IgD-negative memory B cell (primary cell): ENCODE results near the gene KCNJ14. TPM values are rescaled to one million over a fixed set of nuclear protein-coding genes. Genes with fewer than 3 reads are reported as not detected.
A peak's percentile ranks its signal among the peaks of the same experiment; 100 is the strongest.

Experiments
- H3K27ac Mint-ChIP-seq, 3 donors: one replicate each; pipeline ENCODE4 v1.8.0; 2020 to 2022; ENCODE audit warnings: mild to moderate bottlenecking in 3 of 3, mixed read lengths in 3 of 3, moderate library complexity in 1 of 3
- H3K27me3 Mint-ChIP-seq: one replicate; pipeline ENCODE4 v1.8.0; 2021; ENCODE audit warnings: mixed read lengths
- H3K36me3 Mint-ChIP-seq: one replicate; pipeline ENCODE4 v1.8.0; 2020; ENCODE audit warnings: mild to moderate bottlenecking, mixed read lengths
- H3K4me1 Mint-ChIP-seq, 3 donors: one replicate each; pipeline ENCODE4 v1.8.0; 2020 to 2022; ENCODE audit warnings: mixed read lengths in 3 of 3, mild to moderate bottlenecking in 1 of 3
- H3K4me3 Mint-ChIP-seq, 4 donors: one replicate each; pipeline ENCODE4 v1.8.0; 2020 to 2022; ENCODE audit warnings: mild to moderate bottlenecking in 4 of 4, mixed read lengths in 4 of 4, moderate library complexity in 3 of 4
- H3K9me3 Mint-ChIP-seq, 3 donors: one replicate each; pipeline ENCODE4 v1.8.0; 2020 to 2021; ENCODE audit warnings: mixed read lengths in 3 of 3, mild to moderate bottlenecking in 1 of 3
- polyA plus RNA-seq: library from polyadenylated mRNA; unstranded; fragments of 300-500 nt; fragmentation: Illumina TruSeq; gene quantifications from one replicate; pipeline ENCODE4 v1.2.3, GENCODE V29; 2021

Gene KCNJ14
- polyA plus RNA-seq, 1 donor from 2014 or later = 0.48 TPM

DNA sequence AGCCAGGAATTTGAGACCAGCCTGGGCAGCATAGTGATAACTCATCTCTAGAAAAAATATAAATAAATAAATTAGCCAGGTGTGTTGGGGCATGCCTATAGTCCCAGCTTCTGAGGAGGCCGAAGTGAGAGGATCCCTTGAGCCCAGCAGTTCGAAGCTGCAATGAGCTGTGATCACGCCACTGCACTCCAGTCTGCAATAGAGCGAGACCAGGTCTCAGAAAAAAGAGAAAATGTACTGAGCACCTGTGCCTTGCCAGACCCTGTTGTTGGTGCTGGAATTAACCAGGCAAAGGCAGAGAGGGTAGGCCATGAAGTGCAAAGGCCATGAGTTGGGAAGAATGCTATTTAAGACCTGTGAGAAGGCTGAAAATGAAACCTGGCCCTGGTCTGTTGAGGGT, 16.5 kb downstream of the KCNJ14 start:
- H3K27me3 Mint-ChIP-seq = no peaks in the 10 kb centered on the region
- peaks cover 2 to 15% (median 4%) of the 10 kb centered on the region in 3 donors for H3K4me1 Mint-ChIP-seq
- peak overlapping the region in 1 of 4 donors; percentile 89 for H3K4me3 Mint-ChIP-seq
- H3K27ac Mint-ChIP-seq = no peak overlapping the region
- H3K36me3 Mint-ChIP-seq = peaks cover 4% of the 10 kb centered on the region
- H3K9me3 Mint-ChIP-seq = no peaks in the 10 kb centered on the region

DNA sequence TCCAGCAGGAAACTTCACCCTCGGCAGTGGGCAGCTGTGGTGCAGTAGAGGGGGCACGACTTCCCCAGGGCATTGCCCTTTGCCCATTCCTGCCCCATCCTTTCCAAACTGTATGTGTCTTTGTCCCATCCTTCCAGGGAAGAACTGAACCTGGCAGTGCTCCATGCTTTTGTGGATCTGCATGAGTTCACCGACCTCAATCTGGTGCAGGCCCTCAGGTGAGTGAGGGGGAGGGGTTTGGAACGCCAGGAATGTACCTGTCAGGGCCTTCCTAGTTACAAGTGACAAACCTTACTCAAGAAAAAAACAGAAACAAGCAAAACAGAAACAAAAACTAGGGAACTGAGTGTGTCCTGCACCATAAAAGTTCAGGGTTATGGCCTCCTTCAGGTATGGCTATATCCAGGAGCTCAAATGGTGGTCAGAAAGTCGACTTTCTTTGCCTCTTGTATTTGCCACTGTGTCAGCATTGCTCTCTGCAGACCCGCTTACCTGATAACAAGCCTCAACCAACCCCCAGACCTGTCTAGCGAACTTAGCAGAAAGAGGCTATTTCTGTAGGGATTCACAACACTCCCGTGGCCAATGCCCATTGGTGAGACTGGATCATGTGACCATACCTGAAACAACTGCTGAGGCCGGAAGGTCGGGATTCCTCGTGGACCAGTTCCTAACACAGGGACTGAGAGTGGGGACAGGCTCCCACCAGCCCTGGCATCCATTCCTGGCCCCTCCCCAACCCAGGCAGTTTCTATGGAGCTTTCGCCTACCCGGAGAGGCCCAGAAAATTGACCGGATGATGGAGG, 18.0 kb downstream of the KCNJ14 start:
- peaks cover 2 to 15% (median 4%) of the 10 kb centered on the region in 3 donors for H3K4me1 Mint-ChIP-seq
- no peaks in the 10 kb centered on the region for H3K9me3 Mint-ChIP-seq
- no peak overlapping the region for H3K27ac Mint-ChIP-seq
- H3K36me3 Mint-ChIP-seq = peaks cover 4% of the 10 kb centered on the region
- no peak overlapping the region for H3K4me3 Mint-ChIP-seq
- no peaks in the 10 kb centered on the region for H3K27me3 Mint-ChIP-seq

DNA sequence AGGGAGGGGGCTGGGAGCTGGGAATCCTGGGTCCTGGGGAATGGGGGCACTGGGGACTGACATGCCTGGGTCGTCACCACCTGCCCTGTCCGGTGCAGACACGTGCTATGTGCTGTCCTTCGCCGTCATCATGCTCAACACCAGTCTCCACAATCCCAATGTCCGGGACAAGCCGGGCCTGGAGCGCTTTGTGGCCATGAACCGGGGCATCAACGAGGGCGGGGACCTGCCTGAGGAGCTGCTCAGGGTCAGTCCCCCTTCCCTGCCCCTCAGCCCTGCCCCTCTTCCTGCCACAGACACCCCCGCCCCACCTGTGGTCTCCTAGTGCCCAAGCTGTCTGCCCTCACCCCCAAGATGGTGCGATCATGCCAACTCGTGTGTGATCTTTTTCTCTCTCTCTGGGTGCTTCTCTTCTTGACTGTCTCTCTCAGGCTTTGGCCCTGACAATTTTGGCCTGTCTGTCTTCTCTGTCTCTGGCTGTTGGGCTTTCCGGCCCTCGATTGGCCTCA, 18.8 kb downstream of the KCNJ14 start:
- peaks cover 3% of the 10 kb centered on the region for H3K36me3 Mint-ChIP-seq
- no peaks in the 10 kb centered on the region for H3K27me3 Mint-ChIP-seq
- peaks cover 0 to 10% (median under 1%) of the 10 kb centered on the region in 3 donors for H3K4me1 Mint-ChIP-seq
- no peaks in the 10 kb centered on the region for H3K9me3 Mint-ChIP-seq
- no peak overlapping the region for H3K27ac Mint-ChIP-seq
- peak overlapping the region in 1 of 4 donors; percentile 70 for H3K4me3 Mint-ChIP-seq

DNA sequence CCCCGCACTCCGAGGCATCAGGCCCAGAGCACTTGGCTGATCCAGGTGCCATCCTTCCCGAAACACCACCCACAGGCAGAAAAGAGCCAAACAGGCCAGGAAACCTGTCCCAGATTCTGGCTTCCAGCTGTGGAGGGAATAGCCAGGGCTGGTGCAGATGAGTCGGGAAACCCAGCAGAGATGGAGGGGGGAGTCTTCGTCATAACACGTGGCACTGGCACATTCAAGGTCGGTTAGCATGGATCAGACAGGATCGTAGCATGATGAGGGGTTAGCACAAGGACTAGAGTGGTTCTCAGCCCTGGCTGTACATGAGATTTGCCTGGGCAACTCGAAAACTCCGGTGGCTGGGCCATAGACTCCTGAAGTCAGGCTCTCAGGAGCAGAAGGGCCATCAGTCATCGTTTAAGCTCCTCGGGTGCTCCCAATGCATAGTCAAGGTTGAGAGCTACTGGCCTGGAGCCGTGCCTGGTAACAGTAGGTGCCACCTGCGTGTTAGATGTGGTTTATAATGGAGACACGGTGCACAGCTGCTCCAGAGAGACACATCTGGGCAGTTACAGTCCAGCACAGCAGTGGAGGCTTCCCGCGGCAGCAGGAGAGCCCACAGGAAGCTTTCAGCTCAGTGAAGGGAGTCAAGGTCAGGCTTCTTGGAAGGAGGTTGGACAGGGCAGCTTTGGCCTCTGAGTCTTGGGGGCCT, 20.1 kb downstream of the KCNJ14 start:
- Mint-ChIP-seq H3K4me1 (peaks cover 0 to 9% (median 0%) of the 10 kb centered on the region in 3 donors), H3K4me3 (peak overlapping the region in 1 of 4 donors; percentile 23), H3K27ac (peak overlapping the region in 1 of 3 donors; percentile 59), H3K36me3 (peaks cover 3% of the 10 kb centered on the region), H3K9me3 (no peaks in the 10 kb centered on the region), H3K27me3 (no peaks in the 10 kb centered on the region)

DNA sequence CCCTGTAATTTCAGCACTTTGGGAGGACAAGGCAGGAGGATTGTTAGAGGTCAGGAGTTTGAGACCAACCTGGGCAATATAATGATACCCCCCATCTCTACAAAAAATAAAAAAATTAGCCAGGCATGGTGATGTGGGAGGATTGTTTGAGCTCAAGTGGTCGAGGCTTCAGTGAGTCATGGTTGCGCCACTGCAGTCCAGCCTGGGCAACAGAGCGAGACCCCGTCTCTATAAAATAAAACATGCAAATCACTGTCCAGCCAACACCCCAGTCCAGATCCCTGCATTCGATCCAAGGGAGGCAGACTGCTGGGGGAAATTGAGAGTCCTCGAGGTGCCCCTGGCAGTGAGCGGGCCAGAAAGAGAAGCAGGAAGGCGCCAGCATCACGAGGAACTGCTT, 20.8 kb downstream of the KCNJ14 start:
- peaks cover 0 to 4% (median 2%) of the 10 kb centered on the region in 3 donors for H3K4me1 Mint-ChIP-seq
- H3K36me3 Mint-ChIP-seq = no peaks in the 10 kb centered on the region
- H3K27ac Mint-ChIP-seq = peak overlapping the region in 1 of 3 donors; percentile 59
- H3K27me3 Mint-ChIP-seq = no peaks in the 10 kb centered on the region
- H3K9me3 Mint-ChIP-seq = no peaks in the 10 kb centered on the region
- peak overlapping the region in 1 of 4 donors; percentile 23 for H3K4me3 Mint-ChIP-seq

DNA sequence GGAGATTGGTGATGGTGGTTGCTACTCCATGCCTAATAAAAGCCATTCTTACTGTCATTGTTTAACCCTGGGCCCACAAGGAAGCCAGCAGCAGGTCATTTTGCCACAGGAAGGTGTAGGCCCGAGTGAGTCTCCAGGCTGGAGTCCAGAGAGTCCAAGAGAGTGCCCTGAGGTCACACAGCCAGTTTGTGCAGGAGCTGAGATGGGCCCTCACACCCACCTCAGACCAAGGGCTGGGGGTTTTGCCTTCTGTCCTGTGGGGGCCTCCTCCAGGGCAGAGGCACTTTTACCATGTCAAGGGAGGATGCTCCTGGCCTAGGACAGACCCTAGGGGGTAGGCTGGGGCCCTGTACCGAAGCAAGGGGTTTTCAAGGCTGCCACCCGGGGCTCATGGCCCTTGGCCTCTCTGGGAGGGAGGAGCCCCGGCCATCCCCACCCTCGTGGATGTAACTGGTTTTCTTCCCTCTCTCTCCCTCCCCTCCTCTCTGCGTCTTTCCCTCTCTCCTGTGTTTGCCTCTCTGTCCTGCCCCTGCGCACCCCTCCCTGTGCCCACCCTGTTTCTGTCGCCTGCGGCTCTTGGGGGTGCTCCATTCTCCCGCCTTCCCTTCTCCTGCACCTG, 21.8 kb downstream of the KCNJ14 start:
- H3K27ac Mint-ChIP-seq = no peak overlapping the region
- H3K9me3 Mint-ChIP-seq = no peaks in the 10 kb centered on the region
- H3K36me3 Mint-ChIP-seq = no peaks in the 10 kb centered on the region
- peaks cover 2 to 4% (median 4%) of the 10 kb centered on the region in 3 donors for H3K4me1 Mint-ChIP-seq
- no peaks in the 10 kb centered on the region for H3K27me3 Mint-ChIP-seq
- no peak overlapping the region for H3K4me3 Mint-ChIP-seq

DNA sequence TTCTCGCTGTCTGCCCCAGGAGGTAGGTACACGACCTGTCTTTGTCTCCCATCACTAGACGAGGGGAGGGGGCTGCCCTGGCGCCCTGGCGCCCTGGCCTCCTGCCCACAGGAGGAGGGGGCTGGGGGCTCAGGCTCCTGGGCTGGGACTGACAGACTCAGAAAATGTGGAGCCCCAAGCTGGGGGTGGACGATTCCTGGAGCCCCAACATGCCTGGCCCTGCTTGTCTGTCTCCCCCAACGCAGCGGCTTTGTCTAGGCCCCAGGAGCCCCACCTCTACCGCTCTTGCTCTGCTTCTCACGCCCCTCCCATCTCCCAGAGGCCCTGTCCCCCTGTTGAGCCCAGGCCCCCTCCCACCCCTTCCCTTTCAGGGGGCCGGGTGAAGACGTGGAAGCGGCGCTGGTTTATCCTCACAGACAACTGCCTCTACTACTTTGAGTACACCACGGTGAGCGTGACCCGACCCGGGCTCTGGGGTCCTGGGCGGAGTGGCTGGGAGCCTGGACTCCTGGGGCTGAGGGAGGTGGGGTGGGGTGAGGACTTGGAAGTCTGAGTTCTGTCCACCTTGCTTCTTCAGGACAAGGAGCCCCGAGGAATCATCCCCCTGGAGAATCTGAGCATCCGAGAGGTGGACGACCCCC, 22.4 kb downstream of the KCNJ14 start:
- H3K27ac Mint-ChIP-seq = no peak overlapping the region
- H3K27me3 Mint-ChIP-seq = no peaks in the 10 kb centered on the region
- no peaks in the 10 kb centered on the region for H3K9me3 Mint-ChIP-seq
- no peak overlapping the region for H3K4me3 Mint-ChIP-seq
- H3K4me1 Mint-ChIP-seq = peaks cover 2 to 4% (median 4%) of the 10 kb centered on the region in 3 donors
- no peaks in the 10 kb centered on the region for H3K36me3 Mint-ChIP-seq

DNA sequence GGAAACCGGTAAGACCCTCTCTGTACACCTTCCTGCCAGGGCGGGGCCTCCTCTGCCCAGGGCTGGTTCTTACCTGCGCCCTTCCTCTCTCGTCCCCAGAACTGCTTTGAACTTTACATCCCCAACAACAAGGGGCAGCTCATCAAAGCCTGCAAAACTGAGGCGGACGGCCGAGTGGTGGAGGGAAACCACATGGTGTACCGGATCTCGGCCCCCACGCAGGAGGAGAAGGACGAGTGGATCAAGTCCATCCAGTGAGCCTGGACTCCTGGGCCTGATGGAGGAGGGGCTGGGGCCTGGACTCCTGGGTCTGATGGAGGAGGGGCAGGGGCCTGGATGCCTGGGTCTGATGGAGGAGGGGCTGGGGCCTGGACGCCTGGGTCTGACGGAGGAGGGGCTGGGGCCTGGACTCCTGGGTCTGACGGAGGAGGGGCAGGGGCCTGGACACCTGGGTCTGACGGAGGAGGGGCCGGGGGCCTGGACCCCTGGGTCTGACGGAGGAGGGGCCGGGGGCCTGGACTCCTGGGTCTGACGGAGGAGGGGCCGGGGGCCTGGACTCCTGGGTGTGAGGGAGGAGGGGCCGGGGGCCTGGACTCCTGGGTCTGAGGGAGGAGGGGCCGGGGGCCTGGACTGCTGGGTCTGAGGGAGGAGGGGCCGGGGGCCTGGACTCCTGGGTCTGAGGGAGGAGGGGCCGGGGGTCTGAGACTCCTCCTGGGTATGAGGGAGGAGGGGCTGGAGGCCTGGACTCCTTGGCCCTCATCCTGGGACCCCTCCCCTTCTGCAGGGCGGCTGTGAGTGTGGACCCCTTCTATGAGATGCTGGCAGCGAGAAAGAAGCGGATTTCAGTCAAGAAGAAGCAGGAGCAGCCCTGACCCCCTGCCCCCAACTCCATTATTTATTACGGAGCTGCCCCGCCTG, 23.2 kb downstream of the KCNJ14 start:
- Mint-ChIP-seq H3K27ac (no peak overlapping the region), H3K9me3 (no peaks in the 10 kb centered on the region), H3K27me3 (no peaks in the 10 kb centered on the region), H3K4me3 (peak overlapping the region in 1 of 4 donors; percentile 52), H3K36me3 (no peaks in the 10 kb centered on the region), H3K4me1 (peaks cover 2 to 4% (median 4%) of the 10 kb centered on the region in 3 donors)

DNA sequence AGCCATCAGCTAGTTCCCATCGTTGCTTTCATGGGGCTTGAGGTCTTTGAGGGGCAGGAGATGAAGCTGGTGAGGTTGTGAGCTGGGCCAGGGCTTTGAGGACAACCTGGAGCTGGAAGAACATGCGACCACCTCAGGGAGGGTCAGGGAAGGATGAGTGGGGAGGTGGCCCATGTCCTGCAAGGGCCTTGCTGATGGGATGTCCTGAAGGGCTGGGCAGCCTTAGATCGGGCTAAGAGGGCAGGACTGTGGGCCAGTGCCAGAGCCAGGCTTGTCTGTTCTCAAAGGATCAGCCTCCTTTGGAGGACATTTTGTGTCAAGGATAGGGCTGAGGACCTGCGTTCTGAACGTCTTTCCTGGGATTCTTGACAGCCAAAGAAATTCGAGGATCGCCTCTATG, 24.3 kb downstream of the KCNJ14 start:
- H3K27ac Mint-ChIP-seq = no peak overlapping the region
- peaks cover 2% of the 10 kb centered on the region for H3K27me3 Mint-ChIP-seq
- peak overlapping the region; percentile 76 to 93 (median 86) for H3K4me3 Mint-ChIP-seq
- H3K36me3 Mint-ChIP-seq = no peaks in the 10 kb centered on the region
- peaks cover 2 to 4% (median 4%) of the 10 kb centered on the region in 3 donors for H3K4me1 Mint-ChIP-seq
- H3K9me3 Mint-ChIP-seq = no peaks in the 10 kb centered on the region

DNA sequence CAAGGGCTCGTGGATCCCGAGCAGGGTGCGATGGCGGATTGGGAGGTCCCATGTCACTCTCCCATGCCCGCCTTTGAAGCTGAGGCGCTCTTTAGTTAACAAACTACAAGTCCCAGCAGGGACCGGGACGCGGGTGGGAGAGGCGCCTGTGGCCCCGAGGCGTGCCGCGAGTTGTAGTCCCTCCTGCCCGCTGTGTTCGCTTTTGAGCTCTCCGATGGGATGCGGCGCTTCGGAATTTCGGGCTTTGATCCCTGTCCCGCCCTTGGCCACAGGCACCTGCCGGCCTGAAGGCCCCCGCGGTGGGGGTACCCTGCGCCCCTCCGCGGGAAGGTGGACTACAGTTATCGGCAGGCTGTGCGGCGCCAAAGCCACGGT, 24.8 kb downstream of the KCNJ14 start:
- peaks cover 2 to 4% (median 4%) of the 10 kb centered on the region in 3 donors for H3K4me1 Mint-ChIP-seq
- H3K27me3 Mint-ChIP-seq = peaks cover 2% of the 10 kb centered on the region
- H3K36me3 Mint-ChIP-seq = no peaks in the 10 kb centered on the region
- H3K27ac Mint-ChIP-seq = peak overlapping the region in 2 of 3 donors; percentile 16 to 25
- no peaks in the 10 kb centered on the region for H3K9me3 Mint-ChIP-seq
- peak overlapping the region; percentile 76 to 93 (median 86) for H3K4me3 Mint-ChIP-seq

DNA sequence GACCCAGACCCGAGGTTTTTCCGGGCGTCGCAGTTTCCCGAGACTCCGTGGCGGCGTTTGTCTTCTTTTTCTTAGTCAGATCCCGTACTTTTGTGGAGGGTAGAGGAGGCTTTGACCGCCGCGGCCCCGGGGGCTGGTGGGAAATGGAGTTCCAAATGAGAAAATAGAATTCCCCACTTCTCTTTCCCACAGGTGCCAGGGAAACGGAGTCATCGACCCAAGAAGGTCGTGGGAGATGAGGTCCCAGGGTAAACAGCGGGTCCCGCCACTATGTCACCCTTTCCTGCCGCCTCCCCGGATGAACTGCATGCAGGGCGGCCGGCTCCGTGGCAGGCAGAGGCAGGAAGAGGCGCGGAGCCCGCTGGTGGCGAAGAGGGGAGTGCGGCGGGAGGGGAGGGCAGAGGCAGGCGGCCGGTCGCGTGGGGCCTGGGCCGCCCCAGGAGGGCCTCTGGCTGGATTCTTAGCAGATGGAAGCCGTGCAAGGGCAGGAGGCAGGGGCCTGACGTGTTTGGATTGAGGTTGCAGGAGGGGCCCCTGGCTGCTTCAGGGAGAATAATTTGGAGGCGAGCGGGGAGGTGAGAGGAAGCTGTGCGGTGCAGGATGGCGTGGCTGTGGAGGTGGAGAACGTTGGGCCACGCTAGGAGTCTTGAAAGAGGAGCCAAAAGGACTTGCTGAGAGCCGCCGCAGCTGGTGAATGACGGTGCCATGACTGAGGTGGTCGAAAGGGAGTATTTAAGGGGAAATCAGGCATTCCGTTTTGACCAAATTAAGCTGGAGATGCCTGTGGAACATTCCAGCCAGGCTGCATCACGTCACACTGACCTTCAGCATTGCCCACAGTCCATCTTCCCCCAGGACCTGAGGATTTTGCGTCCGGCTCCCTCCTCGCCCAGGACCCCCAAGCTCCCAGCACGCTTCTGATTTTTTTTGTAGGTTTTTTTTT, 25.5 kb downstream of the KCNJ14 start:
- H3K9me3 Mint-ChIP-seq = no peaks in the 10 kb centered on the region
- no peaks in the 10 kb centered on the region for H3K36me3 Mint-ChIP-seq
- H3K27ac Mint-ChIP-seq = peak overlapping the region in 2 of 3 donors; percentile 16 to 25
- H3K4me3 Mint-ChIP-seq = peak overlapping the region; percentile 76 to 93 (median 86)
- H3K27me3 Mint-ChIP-seq = peaks cover 2% of the 10 kb centered on the region
- peaks cover 2 to 4% (median 3%) of the 10 kb centered on the region in 3 donors for H3K4me1 Mint-ChIP-seq

DNA sequence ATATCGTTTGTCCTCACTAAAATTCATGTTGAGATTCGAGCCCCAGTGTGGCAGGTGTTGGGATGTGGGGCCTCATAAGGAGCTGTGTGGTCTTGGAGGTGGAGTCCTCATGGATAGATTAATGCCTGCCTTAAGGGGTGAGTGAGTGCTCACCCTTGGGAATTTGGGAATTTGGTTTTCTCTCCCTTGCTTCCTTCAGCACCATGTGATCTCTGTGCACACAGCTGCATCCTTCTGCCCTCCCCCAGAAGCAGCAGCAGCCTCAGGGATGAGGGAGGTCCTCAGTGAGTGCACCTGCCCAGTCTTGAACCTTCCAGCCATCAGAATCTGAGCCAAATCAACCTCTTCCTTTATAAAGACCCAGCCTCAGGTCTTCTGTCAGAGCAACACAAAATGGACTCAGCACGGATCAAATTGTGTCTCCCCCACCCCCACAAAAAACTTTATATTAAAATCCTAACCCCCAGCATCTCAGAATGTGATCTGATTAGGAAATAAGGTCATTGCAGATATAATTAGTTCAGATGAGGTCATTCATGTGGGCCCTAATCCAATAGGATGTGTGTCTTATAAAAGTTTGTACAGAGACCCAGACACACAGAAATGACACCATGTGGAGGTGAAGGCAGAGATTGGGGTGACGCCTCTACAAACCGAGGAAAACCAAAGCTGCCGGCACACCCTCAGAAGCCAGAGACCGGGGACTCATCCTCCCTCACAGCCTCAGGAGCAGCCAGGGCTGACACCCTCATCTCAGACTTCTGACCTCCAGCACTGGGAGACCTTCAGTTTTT, 26.7 kb downstream of the KCNJ14 start:
- Mint-ChIP-seq H3K4me1 (peaks cover 0 to 4% (median 2%) of the 10 kb centered on the region in 3 donors), H3K9me3 (no peaks in the 10 kb centered on the region), H3K4me3 (peak overlapping the region in 3 of 4 donors; percentile 47 to 73 (median 73)), H3K27me3 (peaks cover 2% of the 10 kb centered on the region), H3K27ac (no peak overlapping the region), H3K36me3 (no peaks in the 10 kb centered on the region)
